HCT116 (cell line): ENCODE results near the gene SARNP.

Experiments used
- CBX3 ChIP-seq: IDR thresholded peaks from 2 replicates; pipeline ENCODE4 v1.6.1; 2012; ENCODE audit warnings: low read depth
- CTCF ChIP-seq, 3 experiments: fragments of 200-600 bp in 1 of 3; sonication (generic) in 1 of 3; IDR thresholded peaks in 2 of 3; conservative IDR thresholded peaks in 1 of 3; 2 replicates each; pipeline ENCODE4 v1.5.1; 2012 to 2017; ENCODE audit warnings: low read depth in 2 of 3, low read length in 2 of 3, antibody characterized with exemption in 1 of 3, borderline replicate concordance in 1 of 3, control low read depth in 1 of 3, mild to moderate bottlenecking in 1 of 3, mixed read lengths in 1 of 3, mixed run types in 1 of 3, moderate library complexity in 1 of 3; ENCODE audit not compliant: insufficient read depth in 1 of 3
- POLR2A ChIP-seq: IDR thresholded peaks from 2 replicates; pipeline ENCODE4 v1.7.0; 2011; ENCODE audit warnings: borderline replicate concordance; ENCODE audit not compliant: insufficient read depth, insufficient read length; ENCODE audit errors: extremely low read depth
- POLR2AphosphoS5 ChIP-seq: IDR thresholded peaks from 2 replicates; pipeline ENCODE4 v1.6.1; 2011; ENCODE audit warnings: mild to moderate bottlenecking, low read depth, low read length, moderate library complexity
- RAD21 ChIP-seq: IDR thresholded peaks from 2 replicates; pipeline ENCODE4 v1.6.1; 2012; ENCODE audit warnings: low read depth, mild to moderate bottlenecking
- SP1 ChIP-seq: IDR thresholded peaks from 2 replicates; pipeline ENCODE4 v1.6.1; 2012; ENCODE audit warnings: low read depth
- TCF7L2 ChIP-seq: IDR thresholded peaks from 2 replicates; pipeline ENCODE4 v1.7.0; 2011; ENCODE audit warnings: borderline replicate concordance, inconsistent platforms; ENCODE audit not compliant: insufficient read depth, insufficient read length; ENCODE audit errors: extremely low read depth

DNA sequence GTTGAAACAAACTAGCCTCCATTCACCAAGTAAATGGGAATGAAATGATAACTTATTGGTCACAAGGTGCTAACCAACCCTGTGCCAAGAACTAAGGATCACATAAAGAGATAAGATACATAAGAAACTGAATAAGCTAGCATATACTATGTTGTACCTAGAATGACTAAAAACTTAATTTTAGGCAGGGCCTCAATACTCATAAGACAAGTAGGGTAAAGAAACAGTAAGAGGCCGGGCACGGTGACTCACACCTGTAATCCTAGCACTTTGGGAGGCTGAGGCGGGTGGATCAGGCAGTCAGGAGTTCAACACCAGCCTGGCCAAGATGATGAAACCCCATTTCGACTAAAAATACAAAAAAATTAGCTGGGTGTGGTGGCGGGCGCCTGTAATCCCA lies 56.9 kb downstream of the SARNP start:
- TF ChIP-seq SP1 = no peak
- no peak for TF ChIP-seq CBX3
- TF ChIP-seq CTCF (IDR thresholded peaks at IDR 0.05 in 2 of 3, conservative IDR thresholded peaks at IDR 0.05 in 1 of 3; ENCODE audit: borderline replicate concordance in 1 of 3, insufficient read depth in 1 of 3, low read depth in 2 of 3, low read length in 2 of 3) = no peak
- no peak for TF ChIP-seq RAD21
- TF ChIP-seq POLR2A = no peak
- no peak for TF ChIP-seq TCF7L2
- TF ChIP-seq POLR2AphosphoS5 = no peak
